Medulla oblongata (tissue), 1 donor: Measurements from ENCODE around the gene MYH16.
A peak's percentile ranks its signal among the peaks of the same experiment; 100 is the strongest.
"Not testable (repeated sequence)": the region's sequence is repeated elsewhere in the genome, so short reads cannot be mapped to it uniquely, and the experiment has no call there.

Source experiments
- DNase-seq: peaks from one replicate; pipeline ENCODE4 v3.0.0-alpha.2; 2015; ENCODE audit errors: extremely low spot score

The MYH16 gene

GRCh38 chr7:99352247-99352646 lies 79.6 kb downstream of the MYH16 start:
- no peak for DNase-seq

- no peak for DNase-seq
Observed at GRCh38 chr7:99355098-99355497, 82.5 kb downstream of the MYH16 start.

- DNase-seq = peak; percentile 76
Observed at GRCh38 chr7:99357701-99358490, 85.3 kb downstream of the MYH16 start.

GRCh38 chr7:99358521-99358920 lies 85.9 kb downstream of the MYH16 start:
- DNase-seq = not testable (repeated sequence)

- DNase-seq = no peak
Observed at GRCh38 chr7:99359465-99360154, 87.0 kb downstream of the MYH16 start.
